Measurements from ENCODE around the gene AP4M1. TPM values are rescaled to one million over a fixed set of nuclear protein-coding genes. Genes with fewer than 3 reads are reported as not detected.

Gene AP4M1
- total and polyA plus RNA-seq, 9 of the 15 experiments (the other 6 are each of a cell fraction or from before 2014, with no cell fraction given): 1.3 to 30.9 (median 14.1) TPM

DNA sequence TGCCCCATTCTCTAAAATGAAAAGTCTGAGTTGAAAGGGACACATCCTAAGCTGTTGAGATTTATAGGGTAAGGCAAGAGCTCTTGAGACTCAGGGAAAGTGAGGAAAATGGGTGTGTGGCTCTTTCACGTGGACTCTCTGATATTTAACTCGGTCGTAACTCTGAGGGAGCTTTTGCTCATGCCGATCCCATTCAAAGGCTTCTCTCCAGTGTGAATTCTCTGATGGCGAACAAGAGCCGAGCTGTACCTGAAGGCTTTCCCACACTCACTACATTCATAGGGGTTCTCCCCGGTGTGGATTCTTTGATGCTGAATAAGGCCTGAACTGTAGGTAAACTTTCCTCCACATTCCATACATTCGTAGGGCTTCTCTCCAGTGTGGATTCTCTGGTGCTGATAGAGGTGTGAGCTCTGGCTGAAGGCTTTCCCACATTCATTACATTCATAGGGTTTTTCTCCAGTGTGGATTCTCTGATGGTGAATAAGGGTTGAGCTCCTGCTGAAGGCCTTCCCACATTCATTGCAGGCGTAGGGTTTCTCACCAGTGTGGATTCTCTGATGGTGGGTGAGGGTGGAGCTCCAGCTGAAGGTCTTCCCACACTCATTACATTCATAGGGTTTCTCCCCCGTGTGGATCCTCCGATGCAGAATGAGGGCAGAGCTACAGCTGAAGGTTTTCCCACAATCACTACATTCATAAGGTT, 30.3 kb upstream of the AP4M1 start (continued):
- peak; percentile 35; the same call in 1 of the 2 replicates for TF ChIP-seq JUN (IDR thresholded peaks at IDR 0.05; ENCODE audit: borderline replicate concordance, low read depth, low read length)
- no peak for TF ChIP-seq JUN (CRISPR knock-in tag; IDR thresholded peaks at IDR 0.05; ENCODE audit: borderline replicate concordance)
- no peak for TF ChIP-seq STAT5B (CRISPR knock-in tag; IDR thresholded peaks at IDR 0.05)
- TF ChIP-seq POLR2AphosphoS5 (IDR thresholded peaks at IDR 0.05; ENCODE audit: control insufficient read depth, insufficient read depth, low read depth, low read length): 0 out of 2 replicates have a peak, but pooled peaks have one; percentile 11
- TF ChIP-seq MAZ (CRISPR knock-in tag; conservative IDR thresholded peaks at IDR 0.05 in 1 of 2, IDR thresholded peaks at IDR 0.05 in 1 of 2): no peak
- TF ChIP-seq, protein P1, sequence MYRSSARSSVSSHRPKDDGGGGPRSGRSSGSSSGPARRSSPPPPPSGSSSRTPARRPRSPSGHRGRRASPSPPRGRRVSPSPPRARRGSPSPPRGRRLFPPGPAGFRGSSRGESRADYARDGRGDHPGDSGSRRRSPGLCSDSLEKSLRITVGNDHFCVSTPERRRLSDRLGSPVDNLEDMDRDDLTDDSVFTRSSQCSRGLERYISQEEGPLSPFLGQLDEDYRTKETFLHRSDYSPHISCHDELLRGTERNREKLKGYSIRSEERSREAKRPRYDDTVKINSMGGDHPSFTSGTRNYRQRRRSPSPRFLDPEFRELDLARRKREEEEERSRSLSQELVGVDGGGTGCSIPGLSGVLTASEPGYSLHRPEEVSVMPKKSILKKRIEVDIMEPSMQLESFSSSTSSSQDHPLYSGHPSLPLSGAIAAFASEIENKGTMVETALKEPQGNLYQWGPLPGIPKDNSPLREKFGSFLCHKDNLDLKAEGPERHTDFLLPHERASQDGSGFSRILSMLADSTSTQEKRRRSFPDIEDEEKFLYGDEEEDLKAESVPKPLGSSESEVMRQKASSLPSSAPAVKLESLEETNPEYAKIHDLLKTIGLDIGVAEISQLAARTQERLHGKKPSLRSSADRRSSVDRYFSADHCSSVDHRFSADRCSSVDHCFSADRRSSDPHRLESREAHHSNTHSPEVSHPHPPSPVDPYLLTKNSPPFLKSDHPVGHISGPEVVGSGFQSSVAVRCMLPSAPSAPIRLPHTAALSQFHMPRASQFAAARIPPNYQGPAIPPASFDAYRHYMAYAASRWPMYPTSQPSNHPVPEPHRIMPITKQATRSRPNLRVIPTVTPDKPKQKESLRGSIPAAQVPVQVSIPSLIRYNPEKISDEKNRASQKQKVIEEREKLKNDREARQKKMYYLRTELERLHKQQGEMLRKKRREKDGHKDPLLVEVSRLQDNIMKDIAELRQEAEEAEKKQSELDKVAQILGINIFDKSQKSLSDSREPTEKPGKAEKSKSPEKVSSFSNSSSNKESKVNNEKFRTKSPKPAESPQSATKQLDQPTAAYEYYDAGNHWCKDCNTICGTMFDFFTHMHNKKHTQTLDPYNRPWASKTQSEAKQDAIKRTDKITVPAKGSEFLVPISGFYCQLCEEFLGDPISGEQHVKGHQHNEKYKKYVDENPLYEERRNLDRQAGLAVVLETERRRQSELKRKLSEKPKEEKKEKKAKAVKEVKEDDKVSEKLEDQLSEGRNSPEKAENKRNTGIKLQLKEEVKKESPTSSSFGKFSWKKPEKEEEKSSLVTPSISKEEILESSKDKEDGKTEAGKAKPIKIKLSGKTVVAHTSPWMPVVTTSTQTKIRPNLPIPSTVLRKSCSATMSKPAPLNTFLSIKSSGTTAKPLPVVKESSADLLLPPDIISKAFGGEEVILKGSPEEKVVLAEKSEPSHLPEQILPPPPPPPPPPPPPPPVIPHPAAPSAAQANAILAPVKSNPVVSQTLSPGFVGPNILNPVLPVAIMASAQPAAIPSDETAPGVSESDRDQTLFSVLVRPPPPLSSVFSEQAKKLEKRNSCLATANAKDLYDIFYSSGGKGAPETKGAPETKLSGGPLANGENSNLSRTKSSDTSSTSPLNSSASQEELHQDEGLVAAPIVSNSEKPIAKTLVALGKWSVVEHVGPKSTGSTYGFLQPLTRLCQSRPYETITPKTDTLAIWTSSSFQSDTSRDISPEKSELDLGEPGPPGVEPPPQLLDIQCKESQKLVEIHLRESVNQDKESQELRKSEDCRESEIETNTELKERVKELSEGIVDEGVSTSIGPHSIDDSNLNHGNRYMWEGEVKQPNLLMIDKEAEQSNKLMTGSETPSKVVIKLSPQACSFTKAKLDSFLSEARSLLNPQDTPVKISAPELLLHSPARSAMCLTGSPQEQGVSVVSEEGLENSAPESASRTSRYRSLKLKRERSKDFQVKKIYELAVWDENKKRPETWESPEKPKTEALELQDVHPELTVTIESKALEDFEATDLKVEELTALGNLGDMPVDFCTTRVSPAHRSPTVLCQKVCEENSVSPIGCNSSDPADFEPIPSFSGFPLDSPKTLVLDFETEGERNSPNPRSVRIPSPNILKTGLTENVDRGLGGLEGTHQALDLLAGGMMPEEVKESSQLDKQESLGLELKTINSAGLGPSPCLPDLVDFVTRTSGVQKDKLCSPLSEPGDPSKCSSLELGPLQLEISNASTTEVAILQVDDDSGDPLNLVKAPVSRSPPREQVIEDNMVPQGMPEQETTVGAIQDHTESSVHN (IDR thresholded peaks at IDR 0.05; ENCODE audit: borderline replicate concordance in 1 of 2, low read depth in 1 of 2): peak in 1 of 2 experiments; percentile 53; a peak in 1 of 4 replicates
- 0 out of 2 replicates have a peak, but pooled peaks have one; percentile 43 for TF ChIP-seq ADNP (tag; IDR thresholded peaks at IDR 0.05)
- no peak for TF ChIP-seq FOS (IDR thresholded peaks at IDR 0.05; ENCODE audit: extremely low read depth, insufficient read length)
- TF ChIP-seq, protein P2, sequence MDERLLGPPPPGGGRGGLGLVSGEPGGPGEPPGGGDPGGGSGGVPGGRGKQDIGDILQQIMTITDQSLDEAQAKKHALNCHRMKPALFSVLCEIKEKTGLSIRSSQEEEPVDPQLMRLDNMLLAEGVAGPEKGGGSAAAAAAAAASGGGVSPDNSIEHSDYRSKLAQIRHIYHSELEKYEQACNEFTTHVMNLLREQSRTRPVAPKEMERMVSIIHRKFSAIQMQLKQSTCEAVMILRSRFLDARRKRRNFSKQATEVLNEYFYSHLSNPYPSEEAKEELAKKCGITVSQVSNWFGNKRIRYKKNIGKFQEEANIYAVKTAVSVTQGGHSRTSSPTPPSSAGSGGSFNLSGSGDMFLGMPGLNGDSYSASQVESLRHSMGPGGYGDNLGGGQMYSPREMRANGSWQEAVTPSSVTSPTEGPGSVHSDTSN (CRISPR knock-in tag; IDR thresholded peaks at IDR 0.05; ENCODE audit: low read depth): no peak
- TF ChIP-seq, protein P2 (tag; conservative IDR thresholded peaks at IDR 0.05; ENCODE audit: low read depth): no peak
- TF ChIP-seq, protein P3, sequence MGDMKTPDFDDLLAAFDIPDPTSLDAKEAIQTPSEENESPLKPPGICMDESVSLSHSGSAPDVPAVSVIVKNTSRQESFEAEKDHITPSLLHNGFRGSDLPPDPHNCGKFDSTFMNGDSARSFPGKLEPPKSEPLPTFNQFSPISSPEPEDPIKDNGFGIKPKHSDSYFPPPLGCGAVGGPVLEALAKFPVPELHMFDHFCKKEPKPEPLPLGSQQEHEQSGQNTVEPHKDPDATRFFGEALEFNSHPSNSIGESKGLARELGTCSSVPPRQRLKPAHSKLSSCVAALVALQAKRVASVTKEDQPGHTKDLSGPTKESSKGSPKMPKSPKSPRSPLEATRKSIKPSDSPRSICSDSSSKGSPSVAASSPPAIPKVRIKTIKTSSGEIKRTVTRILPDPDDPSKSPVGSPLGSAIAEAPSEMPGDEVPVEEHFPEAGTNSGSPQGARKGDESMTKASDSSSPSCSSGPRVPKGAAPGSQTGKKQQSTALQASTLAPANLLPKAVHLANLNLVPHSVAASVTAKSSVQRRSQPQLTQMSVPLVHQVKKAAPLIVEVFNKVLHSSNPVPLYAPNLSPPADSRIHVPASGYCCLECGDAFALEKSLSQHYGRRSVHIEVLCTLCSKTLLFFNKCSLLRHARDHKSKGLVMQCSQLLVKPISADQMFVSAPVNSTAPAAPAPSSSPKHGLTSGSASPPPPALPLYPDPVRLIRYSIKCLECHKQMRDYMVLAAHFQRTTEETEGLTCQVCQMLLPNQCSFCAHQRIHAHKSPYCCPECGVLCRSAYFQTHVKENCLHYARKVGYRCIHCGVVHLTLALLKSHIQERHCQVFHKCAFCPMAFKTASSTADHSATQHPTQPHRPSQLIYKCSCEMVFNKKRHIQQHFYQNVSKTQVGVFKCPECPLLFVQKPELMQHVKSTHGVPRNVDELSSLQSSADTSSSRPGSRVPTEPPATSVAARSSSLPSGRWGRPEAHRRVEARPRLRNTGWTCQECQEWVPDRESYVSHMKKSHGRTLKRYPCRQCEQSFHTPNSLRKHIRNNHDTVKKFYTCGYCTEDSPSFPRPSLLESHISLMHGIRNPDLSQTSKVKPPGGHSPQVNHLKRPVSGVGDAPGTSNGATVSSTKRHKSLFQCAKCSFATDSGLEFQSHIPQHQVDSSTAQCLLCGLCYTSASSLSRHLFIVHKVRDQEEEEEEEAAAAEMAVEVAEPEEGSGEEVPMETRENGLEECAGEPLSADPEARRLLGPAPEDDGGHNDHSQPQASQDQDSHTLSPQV (IDR thresholded peaks at IDR 0.05): no peak

Data from K562 (cell line).